Sigmoid colon (tissue), 7 donors: ENCODE results near the gene R3HDM2. TPM values are rescaled to one million over a fixed set of nuclear protein-coding genes. Genes with fewer than 3 reads are reported as not detected.

Experiments used
- DNase-seq: peaks from one replicate; pipeline ENCODE4 v3.0.0-alpha.2; 2019
- H3K27ac ChIP-seq, 4 donors: fragments of 200-600 bp; sonication (generic); one replicate each; pipeline ENCODE4 v1.5.1; 2016 to 2019; ENCODE audit warnings: mild to moderate bottlenecking in 1 of 4
- H3K27me3 ChIP-seq, 3 donors: fragments of 200-600 bp; sonication (generic); one replicate each; pipeline ENCODE4 v1.5.1; 2019; ENCODE audit warnings: mild to moderate bottlenecking in 1 of 3
- H3K36me3 ChIP-seq, 4 donors: fragments of 200-600 bp; sonication (generic); one replicate each; pipeline ENCODE4 v1.5.1; 2016 to 2019
- H3K4me1 ChIP-seq, 4 donors: fragments of 200-600 bp; sonication (generic); one replicate each; pipeline ENCODE4 v1.5.1; 2017 to 2019
- H3K4me3 ChIP-seq, 4 donors: fragments of 200-600 bp; sonication (generic); one replicate each; pipeline ENCODE4 v1.5.1; 2017 to 2019; ENCODE audit warnings: mild to moderate bottlenecking in 2 of 4, moderate library complexity in 1 of 4
- H3K9me3 ChIP-seq, 4 donors: fragments of 200-600 bp in 3 of 4; sonication (generic) in 3 of 4; one replicate each; pipeline versions ENCODE4 v1.5.1 to v1.6.1; 2013 to 2019
- CTCF ChIP-seq, 4 experiments: fragments of 450-650 bp in 3 of 4; fragments of 200-600 bp in 1 of 4; IDR thresholded peaks; one replicate each; pipeline ENCODE4 v1.5.1; 2016 to 2019; ENCODE audit warnings: antibody characterized with exemption in 4 of 4, mild to moderate bottlenecking in 3 of 4, moderate library complexity in 2 of 4
- EP300 ChIP-seq, 4 donors: sonication (generic); formaldehyde crosslinking; IDR thresholded peaks; one replicate each; pipeline ENCODE4 v1.6.1; 2017; ENCODE audit warnings: antibody characterized with exemption in 4 of 4
- POLR2A ChIP-seq, 2 donors: fragments of 450-650 bp; IDR thresholded peaks; one replicate each; pipeline ENCODE4 v1.6.1; 2016; ENCODE audit warnings: antibody characterized with exemption in 2 of 2, mild to moderate bottlenecking in 2 of 2, moderate library complexity in 2 of 2
- POLR2AphosphoS5 ChIP-seq, 4 donors: sonication (generic); formaldehyde crosslinking; IDR thresholded peaks; one replicate each; pipeline ENCODE4 v1.6.1; 2017; ENCODE audit warnings: antibody characterized with exemption in 4 of 4
- WGBS, 2 donors: extraction: QIAGEN DNeasy Blood & Tissue Kit; methylation state at CpG; one replicate each; pipeline ENCODE4 v1.1.7; 2013; 5-methylcytosine and 5-hydroxymethylcytosine counted together
- intact Hi-C: fragments of 100-400 bp; cut with DNase I; formaldehyde crosslinking; loops from one replicate; pipeline ENCODE4 v1.15.1; 2023
- polyA plus RNA-seq, 3 donors: library from polyadenylated mRNA; stranded (reverse); fragments of 200-250 nt; gene quantifications; one replicate each; pipeline ENCODE4 v1.2.3, GENCODE V29; 2013
- total RNA-seq, 4 donors: library from RNA; depleted of rRNA; stranded (reverse); fragments of >200 nt; gene quantifications; one replicate each; pipeline ENCODE4 v1.1.0, GENCODE V29; 2016
- donor health status: healthy with polysubstance abuse.
- donor health status: Bipolar disorder and iron deficiency.
- donor health status: healthy.

Gene R3HDM2
- total and polyA plus RNA-seq, 7 donors: 10.9 to 37.7 (median 28.3) TPM

GRCh38 chr12:57261428-57261865, 169.4 kb downstream of the R3HDM2 start:
- WGBS, 2 donors: 69 to 73% methylated on average over 2 of the region's 2 CpGs
- DNase-seq: no peak
- Histone ChIP-seq H3K4me3 (no peak overlapping the region), H3K36me3 (peaks cover 14 to 87% (median 28%) of the 10 kb centered on the region in 4 donors), H3K27me3 (no peaks in the 10 kb centered on the region), H3K4me1 (peaks cover 0 to 5% (median 0%) of the 10 kb centered on the region in 4 donors), H3K27ac (no peak overlapping the region), H3K9me3 (no peaks in the 10 kb centered on the region)
- intact Hi-C loops: no loop called here
- TF ChIP-seq CTCF (IDR thresholded peaks at IDR 0.05): no peak
- no peak for TF ChIP-seq EP300 (IDR thresholded peaks at IDR 0.05)
- TF ChIP-seq POLR2A (IDR thresholded peaks at IDR 0.05): no peak
- TF ChIP-seq POLR2AphosphoS5 (IDR thresholded peaks at IDR 0.05): no peak

- no peaks in the 10 kb centered on the region for H3K27me3 ChIP-seq
- intact Hi-C loops: no loop called here
- DNase-seq: no peak
- H3K9me3 ChIP-seq: no peaks in the 10 kb centered on the region
- no peak overlapping the region for H3K27ac ChIP-seq
- TF ChIP-seq POLR2AphosphoS5 (IDR thresholded peaks at IDR 0.05) (no peak), POLR2A (IDR thresholded peaks at IDR 0.05) (no peak), CTCF (IDR thresholded peaks at IDR 0.05) (no peak), EP300 (IDR thresholded peaks at IDR 0.05) (no peak)
- peaks cover 0 to 5% (median 0%) of the 10 kb centered on the region in 4 donors for H3K4me1 ChIP-seq
- peaks cover 11 to 88% (median 35%) of the 10 kb centered on the region in 4 donors for H3K36me3 ChIP-seq
- 93 to 96% methylated on average over 4 of the region's 4 CpGs for WGBS, 2 donors
- no peak overlapping the region for H3K4me3 ChIP-seq
Measured at GRCh38 chr12:57260366-57260765, 170.5 kb downstream of the R3HDM2 start.

GRCh38 chr12:57258977-57259970, 171.6 kb downstream of the R3HDM2 start:
- Histone ChIP-seq H3K4me1 (peaks cover 0 to 5% (median 0%) of the 10 kb centered on the region in 4 donors), H3K4me3 (no peak overlapping the region), H3K27ac (no peak overlapping the region), H3K9me3 (no peaks in the 10 kb centered on the region), H3K36me3 (peaks cover 11 to 88% (median 39%) of the 10 kb centered on the region in 4 donors), H3K27me3 (no peaks in the 10 kb centered on the region)
- intact Hi-C loops: no loop called here
- 77 to 88% methylated on average over 6 of the region's 6 CpGs for WGBS, 2 donors
- no peak for TF ChIP-seq POLR2A (IDR thresholded peaks at IDR 0.05)
- TF ChIP-seq POLR2AphosphoS5 (IDR thresholded peaks at IDR 0.05): no peak
- TF ChIP-seq EP300 (IDR thresholded peaks at IDR 0.05): no peak
- TF ChIP-seq CTCF (IDR thresholded peaks at IDR 0.05): no peak
- no peak for DNase-seq

GRCh38 chr12:57255916-57256315, 174.9 kb downstream of the R3HDM2 start:
- H3K4me3 ChIP-seq: no peak overlapping the region
- H3K27me3 ChIP-seq: no peaks in the 10 kb centered on the region
- H3K4me1 ChIP-seq: peaks cover 0 to 5% (median 0%) of the 10 kb centered on the region in 4 donors
- no peak overlapping the region for H3K27ac ChIP-seq
- DNase-seq: no peak
- peaks cover 11 to 67% (median 39%) of the 10 kb centered on the region in 4 donors for H3K36me3 ChIP-seq
- TF ChIP-seq POLR2AphosphoS5 (IDR thresholded peaks at IDR 0.05): no peak
- WGBS, 2 donors: 85 to 93% methylated on average over 6 of the region's 6 CpGs
- no peaks in the 10 kb centered on the region for H3K9me3 ChIP-seq
- intact Hi-C loops: no loop called here
